Measurements from ENCODE around the gene TNNT3. TPM values are rescaled to one million over a fixed set of nuclear protein-coding genes. Genes with fewer than 3 reads are reported as not detected.

The TNNT3 gene
- total RNA-seq, 1 donor from 2014 or later: not detected

DNA sequence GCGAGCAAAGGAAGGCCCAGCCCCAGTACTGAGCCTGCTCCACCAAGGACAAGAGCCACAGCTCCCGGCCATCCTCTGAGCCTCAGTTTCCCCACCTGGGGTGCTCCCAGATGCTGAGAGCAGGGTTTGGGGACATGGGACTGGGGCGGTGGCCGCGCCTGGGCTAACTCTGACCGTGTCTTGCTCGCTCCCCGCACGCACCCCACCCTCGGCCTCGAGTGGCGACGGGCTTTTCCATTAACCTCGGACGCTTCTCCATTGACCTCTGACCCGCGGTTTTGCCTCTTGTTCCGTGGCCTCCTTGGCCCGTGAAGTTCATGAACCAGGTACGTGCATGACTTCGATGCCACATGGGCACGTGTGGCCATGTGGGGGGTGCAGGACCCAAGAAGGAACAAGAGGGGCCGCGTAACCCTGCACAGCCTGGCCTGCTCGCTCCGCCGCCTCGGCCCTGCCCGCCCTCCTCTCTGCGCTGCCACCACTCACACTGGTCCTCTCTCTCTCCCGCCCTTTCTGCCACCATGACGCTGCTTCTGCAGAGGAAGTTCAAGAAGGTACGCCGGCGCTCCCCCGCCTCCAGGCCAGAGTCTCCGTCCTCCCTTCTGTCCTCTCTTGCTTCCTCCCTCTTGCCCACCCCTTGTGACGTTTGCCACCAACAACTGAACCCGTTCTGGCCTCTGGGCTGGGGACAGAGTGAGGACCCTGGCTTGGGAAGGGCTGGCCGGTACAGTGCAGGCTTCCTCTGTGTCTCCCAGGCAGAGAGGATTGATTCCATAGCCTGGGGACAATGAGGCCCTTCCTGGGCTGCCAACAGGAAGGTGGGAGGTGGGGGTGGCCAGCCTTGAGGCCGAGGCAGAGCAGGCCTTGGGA is 6.9 kb downstream of the TNNT3 start:
- no peak for DNase-seq (ENCODE audit: low spot score, unreplicated experiment)
- Mint-ChIP-seq H3K9me3 (ENCODE audit: low read depth) (no peaks in the 10 kb centered on the region), H3K27me3 (peaks cover 21% of the 10 kb centered on the region), H3K4me1 (ENCODE audit: low read depth) (no peaks in the 10 kb centered on the region), H3K4me3 (ENCODE audit: low read depth) (no peak overlapping the region), H3K36me3 (ENCODE audit: insufficient read depth) (no peaks in the 10 kb centered on the region), H3K27ac (peak overlapping the region; percentile 75)
- TF ChIP-seq, protein P1, sequence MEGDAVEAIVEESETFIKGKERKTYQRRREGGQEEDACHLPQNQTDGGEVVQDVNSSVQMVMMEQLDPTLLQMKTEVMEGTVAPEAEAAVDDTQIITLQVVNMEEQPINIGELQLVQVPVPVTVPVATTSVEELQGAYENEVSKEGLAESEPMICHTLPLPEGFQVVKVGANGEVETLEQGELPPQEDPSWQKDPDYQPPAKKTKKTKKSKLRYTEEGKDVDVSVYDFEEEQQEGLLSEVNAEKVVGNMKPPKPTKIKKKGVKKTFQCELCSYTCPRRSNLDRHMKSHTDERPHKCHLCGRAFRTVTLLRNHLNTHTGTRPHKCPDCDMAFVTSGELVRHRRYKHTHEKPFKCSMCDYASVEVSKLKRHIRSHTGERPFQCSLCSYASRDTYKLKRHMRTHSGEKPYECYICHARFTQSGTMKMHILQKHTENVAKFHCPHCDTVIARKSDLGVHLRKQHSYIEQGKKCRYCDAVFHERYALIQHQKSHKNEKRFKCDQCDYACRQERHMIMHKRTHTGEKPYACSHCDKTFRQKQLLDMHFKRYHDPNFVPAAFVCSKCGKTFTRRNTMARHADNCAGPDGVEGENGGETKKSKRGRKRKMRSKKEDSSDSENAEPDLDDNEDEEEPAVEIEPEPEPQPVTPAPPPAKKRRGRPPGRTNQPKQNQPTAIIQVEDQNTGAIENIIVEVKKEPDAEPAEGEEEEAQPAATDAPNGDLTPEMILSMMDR (IDR thresholded peaks at IDR 0.05; ENCODE audit: unreplicated experiment): no peak

DNA sequence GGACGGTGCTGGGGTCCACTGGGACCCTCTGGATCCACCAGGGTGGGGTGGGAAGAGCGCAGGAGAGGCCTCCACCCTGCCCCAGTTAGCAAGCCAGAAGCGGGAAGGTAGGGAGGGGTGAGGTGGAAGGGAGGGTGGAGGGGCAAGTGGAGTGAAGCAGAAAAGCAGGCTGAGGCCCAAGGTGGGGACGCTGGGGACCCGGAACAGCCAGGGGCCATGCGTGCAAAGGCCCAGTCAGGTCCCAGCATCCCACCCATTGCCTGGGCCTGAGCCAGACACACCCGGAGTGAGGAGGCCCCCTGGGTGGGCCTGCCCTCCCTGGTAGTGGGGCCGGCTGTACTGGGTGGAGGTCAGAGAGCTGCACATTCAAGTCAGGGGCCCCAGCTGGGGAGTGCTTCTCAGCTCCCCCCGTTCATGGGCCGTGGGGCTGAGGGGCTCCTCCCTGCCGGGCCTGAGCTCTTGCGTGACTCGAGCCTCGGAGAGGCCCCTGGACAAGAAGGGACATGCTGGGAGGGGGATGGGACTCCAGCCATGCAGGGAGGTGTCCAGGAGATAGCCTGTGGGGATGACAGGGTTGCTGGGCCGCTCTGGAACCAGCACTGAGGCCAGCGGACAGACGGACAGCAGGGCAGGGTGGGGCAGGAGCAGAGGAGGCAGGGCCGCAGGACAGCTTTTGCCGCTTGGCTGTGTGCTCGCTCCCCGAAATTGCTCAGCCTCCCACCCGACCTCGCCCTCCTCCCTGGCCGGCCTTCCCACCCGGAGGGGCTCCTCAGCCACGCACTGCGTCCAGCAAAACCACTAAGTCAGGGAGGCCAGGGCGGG is 7.7 kb downstream of the TNNT3 start:
- H3K9me3 Mint-ChIP-seq (ENCODE audit: low read depth): no peaks in the 10 kb centered on the region
- H3K4me1 Mint-ChIP-seq (ENCODE audit: low read depth): no peaks in the 10 kb centered on the region
- no peak overlapping the region for H3K27ac Mint-ChIP-seq
- peaks cover 24% of the 10 kb centered on the region for H3K27me3 Mint-ChIP-seq
- no peaks in the 10 kb centered on the region for H3K36me3 Mint-ChIP-seq (ENCODE audit: insufficient read depth)
- no peak for DNase-seq (ENCODE audit: low spot score, unreplicated experiment)
- TF ChIP-seq, protein P1 (IDR thresholded peaks at IDR 0.05; ENCODE audit: unreplicated experiment): no peak
- H3K4me3 Mint-ChIP-seq (ENCODE audit: low read depth): no peak overlapping the region

DNA sequence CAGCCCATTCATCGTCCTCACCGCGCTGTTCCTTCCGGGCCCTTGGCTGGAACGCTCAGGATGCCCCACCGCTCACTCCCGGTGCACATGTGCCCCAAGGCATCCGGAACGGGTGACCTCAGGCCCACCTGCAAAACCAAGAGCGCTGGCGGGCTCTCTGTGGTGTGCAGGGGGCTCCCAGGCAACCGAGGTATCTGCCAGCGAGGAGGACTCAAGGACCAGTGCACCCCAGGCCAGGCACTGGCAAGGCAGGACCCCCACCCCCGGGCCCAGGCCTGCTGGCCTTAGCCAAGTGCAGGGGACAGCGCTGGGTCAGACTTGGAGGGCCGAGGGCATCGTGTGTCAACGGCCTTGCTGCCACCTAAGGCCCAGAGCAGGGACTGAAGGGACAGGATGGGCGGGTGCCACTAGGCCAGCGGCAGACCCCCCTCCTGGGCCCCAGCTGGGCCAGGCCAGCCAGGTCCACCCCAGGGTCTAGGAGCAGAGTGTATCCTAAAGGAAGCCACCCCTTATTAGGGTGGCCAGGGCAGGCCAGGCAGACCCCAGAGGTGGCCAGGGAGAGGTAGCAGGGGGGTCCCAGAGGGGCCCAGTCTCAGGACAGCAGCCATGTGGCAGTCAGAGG is 8.5 kb downstream of the TNNT3 start:
- DNase-seq (ENCODE audit: low spot score, unreplicated experiment): no peak
- Mint-ChIP-seq H3K36me3 (ENCODE audit: insufficient read depth) (no peaks in the 10 kb centered on the region), H3K9me3 (ENCODE audit: low read depth) (no peaks in the 10 kb centered on the region), H3K4me3 (ENCODE audit: low read depth) (no peak overlapping the region), H3K4me1 (ENCODE audit: low read depth) (no peaks in the 10 kb centered on the region), H3K27ac (no peak overlapping the region), H3K27me3 (peaks cover 24% of the 10 kb centered on the region)
- TF ChIP-seq, protein P1 (IDR thresholded peaks at IDR 0.05; ENCODE audit: unreplicated experiment): no peak

DNA sequence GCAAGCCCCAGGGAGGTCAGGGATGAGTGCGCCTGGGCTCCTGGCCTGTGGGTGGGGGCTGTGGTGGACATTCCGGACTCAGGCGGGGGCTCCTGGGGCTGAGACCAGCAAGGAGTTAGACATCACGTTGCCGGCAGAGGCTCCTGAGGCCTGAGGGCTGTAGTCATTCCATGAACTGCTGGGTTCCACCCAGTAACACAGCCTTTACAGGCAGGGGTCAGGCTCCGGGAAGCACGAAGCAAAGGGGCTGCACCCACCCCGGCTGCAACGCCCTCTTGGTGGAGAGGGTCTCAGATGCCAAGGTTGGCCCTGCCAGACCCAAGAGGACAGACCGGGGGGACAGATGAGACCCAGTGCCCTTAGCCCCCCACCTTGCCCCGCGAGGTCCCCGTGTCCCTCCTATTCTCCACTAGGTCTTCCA is 9.0 kb downstream of the TNNT3 start:
- Mint-ChIP-seq H3K27me3 (peaks cover 29% of the 10 kb centered on the region), H3K36me3 (ENCODE audit: insufficient read depth) (no peaks in the 10 kb centered on the region), H3K4me1 (ENCODE audit: low read depth) (no peaks in the 10 kb centered on the region), H3K4me3 (ENCODE audit: low read depth) (no peak overlapping the region), H3K27ac (no peak overlapping the region), H3K9me3 (ENCODE audit: low read depth) (no peaks in the 10 kb centered on the region)
- DNase-seq (ENCODE audit: low spot score, unreplicated experiment): no peak
- TF ChIP-seq, protein P1 (IDR thresholded peaks at IDR 0.05; ENCODE audit: unreplicated experiment): no peak

Measured in progenitor cell of endocrine pancreas (in vitro differentiated cells).